ENCODE measurements around the gene ALDH2.
"Not testable (repeated sequence)": the region's sequence is repeated elsewhere in the genome, so short reads cannot be mapped to it uniquely, and the experiment has no call there.

ALDH2 gene

DNA sequence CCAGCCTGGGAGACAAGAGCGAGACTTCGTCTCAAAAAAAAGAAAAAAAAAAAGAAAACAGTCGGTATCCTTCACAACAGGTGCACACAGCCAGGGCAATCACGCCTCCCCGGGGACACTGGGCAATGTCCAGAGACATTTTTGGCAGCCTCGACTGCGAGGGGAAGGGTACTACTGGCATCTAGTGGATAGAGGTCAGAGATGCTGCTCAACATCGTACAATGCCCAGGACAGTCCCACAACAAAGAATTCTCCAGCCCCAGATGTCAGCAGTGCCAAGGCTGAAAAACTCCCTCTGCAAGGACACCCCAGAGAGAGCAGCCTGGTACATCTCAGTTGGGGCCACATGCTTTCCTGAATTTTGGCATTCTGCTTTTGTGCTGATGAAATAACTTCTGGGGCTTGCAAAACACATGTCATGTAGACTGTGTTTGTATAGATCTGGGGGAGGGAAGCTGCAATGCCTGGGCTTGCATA is 21.5 kb downstream of the ALDH2 start:
- DNase-seq (ENCODE audit: low read depth, low spot score) = no peak

DNA sequence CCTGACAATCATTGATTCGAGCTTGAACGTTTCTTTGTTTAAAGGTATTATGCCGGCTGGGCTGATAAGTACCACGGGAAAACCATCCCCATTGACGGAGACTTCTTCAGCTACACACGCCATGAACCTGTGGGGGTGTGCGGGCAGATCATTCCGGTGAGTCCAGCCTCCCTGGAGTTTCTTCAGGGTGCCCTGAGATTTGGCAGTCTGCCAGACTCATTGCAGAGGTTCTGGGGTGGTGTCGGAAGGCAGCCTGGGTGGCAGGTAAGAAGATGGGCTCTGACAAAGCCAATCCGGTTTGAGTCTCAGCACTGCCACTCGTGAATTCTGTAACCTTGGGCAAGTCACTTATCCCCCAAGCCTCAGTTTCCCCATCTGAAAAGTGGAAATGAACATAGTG is 23.0 kb downstream of the ALDH2 start:
- no peak for DNase-seq (ENCODE audit: low read depth, low spot score)

GRCh38 chr12:111791507-111791906 is 24.8 kb downstream of the ALDH2 start:
- no peak for DNase-seq (ENCODE audit: low read depth, low spot score)

DNA sequence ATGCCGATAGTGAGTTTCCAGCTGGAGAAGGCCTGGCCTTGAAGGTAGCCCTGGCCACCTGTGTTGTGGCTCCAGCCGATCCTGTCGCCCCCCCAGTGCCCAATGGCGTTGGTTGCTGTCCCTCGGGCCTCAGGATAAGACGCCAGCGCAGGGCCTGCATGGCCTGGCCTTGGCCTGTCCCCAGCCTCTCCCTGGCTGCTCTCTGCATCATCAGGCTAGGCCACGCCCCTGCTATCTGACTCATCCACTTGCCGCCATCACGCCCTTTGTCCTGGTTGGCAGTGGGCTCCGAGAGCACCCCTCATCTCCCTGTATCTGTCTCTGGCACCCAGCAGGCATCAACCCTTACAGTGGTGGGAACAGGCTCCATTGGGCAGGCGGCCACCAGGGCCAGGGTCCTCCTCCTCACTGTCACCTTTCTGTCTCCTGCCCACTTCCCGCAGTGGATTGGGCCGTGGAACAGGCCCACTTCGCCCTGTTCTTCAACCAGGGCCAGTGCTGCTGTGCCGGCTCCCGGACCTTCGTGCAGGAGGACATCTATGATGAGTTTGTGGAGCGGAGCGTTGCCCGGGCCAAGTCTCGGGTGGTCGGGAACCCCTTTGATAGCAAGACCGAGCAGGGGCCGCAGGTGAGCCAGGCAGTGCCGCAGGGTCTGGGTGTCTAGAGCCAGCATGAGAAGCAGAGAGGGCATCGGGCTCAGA is 25.6 kb downstream of the ALDH2 start:
- no peak for DNase-seq (ENCODE audit: low read depth, low spot score)

DNA sequence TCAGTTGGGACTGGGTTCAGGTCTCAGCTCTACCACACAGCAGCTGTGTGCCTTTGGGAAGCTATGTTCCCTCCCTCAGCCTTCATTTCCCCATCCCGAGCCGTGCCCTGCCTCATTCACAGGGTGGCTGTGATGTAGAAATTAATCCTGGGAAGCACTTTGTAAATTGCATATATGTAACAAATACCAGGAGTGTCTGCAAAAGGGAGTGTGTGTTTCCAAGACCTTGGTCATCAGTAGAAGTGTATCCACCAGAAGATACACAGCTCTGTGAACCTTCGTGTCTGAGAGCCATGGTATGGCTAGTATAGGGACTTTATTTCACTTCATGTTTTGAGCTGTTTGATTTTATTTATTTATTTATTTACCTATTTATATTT is 26.1 kb downstream of the ALDH2 start:
- DNase-seq (ENCODE audit: low read depth, low spot score) = no peak

- no peak for DNase-seq (ENCODE audit: low read depth, low spot score)
Observed at GRCh38 chr12:111798182-111798581, 31.4 kb downstream of the ALDH2 start.

- no peak for DNase-seq (ENCODE audit: low read depth, low spot score)
Observed at GRCh38 chr12:111799758-111800157, 33.0 kb downstream of the ALDH2 start.

DNA sequence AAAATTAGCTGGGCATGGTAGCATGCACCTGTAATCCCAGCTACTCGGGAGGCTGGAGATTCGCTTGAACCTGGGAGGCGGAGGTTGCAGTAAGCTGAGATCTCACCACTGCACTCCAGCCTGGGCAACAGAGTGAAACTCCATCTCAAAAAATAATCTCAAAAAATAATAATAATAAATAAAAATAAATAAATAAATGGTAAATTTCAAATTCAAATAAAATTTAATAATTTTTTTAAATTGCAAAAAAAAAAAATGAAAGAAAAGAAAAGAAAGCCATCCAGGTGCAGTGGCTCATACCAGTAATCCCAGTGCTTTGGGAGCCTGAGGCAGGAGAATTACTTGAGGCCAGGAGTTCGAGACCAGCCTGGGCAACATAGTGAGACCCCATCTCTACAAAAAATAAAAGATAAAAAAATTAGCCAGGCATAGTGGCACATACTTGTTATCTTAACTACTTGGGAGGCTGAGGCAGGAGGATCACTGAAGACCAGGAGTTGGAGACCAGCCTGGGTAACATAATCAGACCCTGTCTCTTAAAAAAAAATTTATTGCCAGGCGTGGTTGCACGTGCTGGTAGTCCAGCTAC is 36.4 kb downstream of the ALDH2 start:
- no peak for DNase-seq (ENCODE audit: low read depth, low spot score)

DNA sequence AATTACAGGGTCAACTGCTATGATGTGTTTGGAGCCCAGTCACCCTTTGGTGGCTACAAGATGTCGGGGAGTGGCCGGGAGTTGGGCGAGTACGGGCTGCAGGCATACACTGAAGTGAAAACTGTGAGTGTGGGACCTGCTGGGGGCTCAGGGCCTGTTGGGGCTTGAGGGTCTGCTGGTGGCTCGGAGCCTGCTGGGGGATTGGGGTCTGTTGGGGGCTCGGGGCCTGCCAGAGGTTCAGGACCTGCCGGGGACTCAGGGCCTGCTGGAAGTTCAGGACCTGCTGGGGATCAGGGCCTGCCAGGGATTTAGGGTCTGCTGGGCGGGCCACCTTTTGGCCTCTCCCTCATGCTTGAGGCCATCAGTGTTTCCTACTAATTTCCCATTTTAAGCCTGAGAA is 37.1 kb downstream of the ALDH2 start:
- no peak for DNase-seq (ENCODE audit: low read depth, low spot score)

GRCh38 chr12:111806304-111806703 is 39.6 kb downstream of the ALDH2 start:
- DNase-seq (ENCODE audit: low read depth, low spot score) = no peak

GRCh38 chr12:111807232-111807631 is 40.5 kb downstream of the ALDH2 start:
- no peak for DNase-seq (ENCODE audit: low read depth, low spot score)

DNA sequence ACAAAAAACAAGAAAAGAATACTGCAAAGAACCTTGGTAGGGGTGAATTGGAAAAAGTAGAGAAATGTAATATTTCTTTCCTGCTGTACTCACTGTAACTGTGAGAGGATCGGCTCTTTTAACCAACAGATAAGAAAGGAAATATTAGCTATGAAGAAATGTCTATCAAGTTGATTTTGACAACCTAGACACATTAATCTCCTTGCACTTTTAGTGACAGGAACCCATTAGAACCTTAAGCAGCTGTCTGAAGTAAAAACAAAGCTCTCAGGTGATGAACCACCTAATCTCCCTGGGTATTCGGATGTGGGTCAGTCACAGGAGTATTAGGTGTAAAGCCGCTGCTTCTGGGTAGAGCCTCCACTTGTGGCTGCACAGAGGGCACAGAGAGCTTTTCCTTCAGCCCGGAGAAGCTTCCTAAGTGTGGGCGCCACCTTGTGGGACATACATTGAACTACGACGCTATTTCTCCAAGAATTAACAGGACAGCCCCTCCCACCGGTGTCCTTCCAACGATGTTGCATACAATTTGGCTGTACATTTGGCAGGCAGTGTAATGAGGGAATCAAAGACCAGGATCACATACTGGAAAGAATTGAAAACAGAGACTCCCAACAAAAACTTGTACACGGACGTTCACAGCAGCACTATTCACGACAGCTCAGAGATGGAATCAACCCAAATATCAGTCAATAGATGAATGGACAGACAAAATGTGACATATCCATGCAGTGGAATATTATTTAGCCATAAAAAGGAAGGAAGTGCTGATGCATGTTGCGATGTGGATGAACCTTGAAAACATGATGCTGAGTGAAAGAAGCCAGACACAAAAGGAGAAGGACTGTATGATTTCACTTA is 46.4 kb downstream of the ALDH2 start:
- DNase-seq (ENCODE audit: low read depth, low spot score) = peak; percentile 90

GRCh38 chr12:111816065-111816615 is 49.4 kb downstream of the ALDH2 start:
- no peak for DNase-seq (ENCODE audit: low read depth, low spot score)

DNA sequence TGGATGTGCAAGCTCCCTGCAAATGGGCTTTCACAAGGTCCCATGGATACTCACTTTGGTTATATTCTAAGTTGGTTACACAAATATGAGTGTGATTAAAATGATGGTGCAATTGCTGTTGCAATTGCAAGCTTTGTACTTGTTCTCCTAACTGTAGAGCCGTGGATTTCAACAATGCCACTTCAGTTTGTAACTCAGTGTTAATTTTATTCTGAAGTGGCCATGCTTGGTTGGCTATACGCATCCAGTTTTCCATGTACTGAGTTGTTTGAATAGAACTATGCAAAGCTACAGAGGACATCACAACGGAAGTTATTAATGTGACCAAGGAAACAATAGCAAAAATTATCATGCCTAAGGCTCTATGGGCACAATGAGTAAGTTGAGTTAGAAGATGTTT is 50.2 kb downstream of the ALDH2 start:
- DNase-seq (ENCODE audit: low read depth, low spot score) = not testable (repeated sequence)

DNA sequence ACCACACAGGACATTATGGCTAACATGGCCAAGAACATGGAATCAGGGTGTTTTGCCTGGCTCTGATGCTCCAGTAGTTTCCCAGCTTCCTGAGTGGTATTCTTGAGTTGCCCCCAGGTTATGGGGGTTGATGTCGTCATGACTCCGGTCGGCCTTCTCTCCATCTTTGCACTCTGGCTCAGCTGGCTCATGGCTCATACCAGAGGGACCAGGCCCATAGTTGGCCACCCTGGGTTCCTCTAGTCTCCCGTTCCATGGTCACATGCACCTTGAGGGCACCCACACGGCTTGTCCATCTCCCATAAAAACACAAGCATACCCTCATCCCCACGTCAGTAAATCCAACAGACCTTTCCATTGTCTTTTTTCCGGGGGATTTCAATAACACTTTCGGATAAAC is 51.6 kb downstream of the ALDH2 start:
- no peak for DNase-seq (ENCODE audit: low read depth, low spot score)

DNA sequence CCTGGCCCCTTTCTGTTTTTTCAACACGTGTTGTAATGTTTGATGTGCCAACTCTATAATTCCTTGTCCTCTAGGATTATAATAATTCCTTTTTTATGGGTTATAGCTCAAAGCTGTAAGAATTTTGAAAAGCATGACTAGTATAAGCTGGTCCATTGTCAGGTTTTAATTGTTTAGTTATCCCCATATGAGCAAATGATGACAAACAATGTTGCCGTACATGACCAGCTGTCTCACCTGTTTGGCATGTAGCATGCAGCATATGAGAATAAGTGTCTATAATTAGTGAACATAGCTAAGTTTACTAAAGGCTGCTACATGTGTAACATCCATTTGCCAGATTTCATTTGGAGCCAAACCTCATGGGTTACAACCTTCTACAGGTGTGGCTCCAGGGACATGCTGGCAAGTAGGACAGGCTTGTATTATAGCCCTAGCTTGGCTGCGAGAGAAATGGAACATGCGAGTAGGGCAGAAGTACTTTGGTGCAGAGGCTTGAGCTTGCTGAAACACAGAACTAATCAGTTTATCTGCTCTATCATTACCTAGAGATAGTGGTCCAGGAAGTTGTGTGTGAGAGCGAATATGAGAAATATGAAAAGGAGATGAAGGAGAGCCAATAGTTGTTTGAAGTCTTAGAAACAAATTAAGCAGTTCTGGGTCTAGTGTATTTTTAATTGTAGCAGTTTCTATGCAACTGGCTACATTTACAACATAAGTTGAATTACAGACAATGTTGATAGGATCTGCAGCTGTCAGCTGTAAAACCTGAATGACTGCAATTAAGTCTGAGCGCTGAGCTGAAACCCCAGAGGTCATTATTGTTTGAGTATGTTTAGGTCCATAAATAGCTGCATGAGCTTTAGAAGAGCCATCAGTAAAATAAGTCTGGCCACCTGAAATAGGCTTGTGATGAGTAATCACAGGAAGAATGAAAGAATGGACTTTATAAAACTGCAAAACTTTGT is 52.7 kb downstream of the ALDH2 start:
- no peak for DNase-seq (ENCODE audit: low read depth, low spot score)

DNA sequence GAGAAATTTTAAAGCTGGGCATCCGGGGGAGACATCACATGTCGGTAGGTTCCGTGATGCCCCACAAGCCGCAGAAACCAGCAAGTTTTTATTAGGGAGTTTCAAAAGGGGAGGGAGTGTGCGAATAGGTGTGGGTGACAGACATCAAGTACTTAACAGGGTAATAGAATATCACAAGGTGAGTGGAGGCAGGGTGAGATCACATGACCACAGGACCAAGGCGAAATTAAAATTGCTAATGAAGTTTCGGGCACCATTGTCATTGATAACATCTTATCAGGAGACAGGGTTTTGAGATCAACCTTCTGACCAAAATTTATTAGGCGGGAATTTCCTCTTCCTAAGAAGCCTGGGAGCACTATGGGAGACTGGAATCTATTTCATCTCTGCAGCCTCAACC is 54.1 kb downstream of the ALDH2 start:
- DNase-seq (ENCODE audit: low read depth, low spot score) = not testable (repeated sequence)

- no peak for DNase-seq (ENCODE audit: low read depth, low spot score)
Observed at GRCh38 chr12:111822886-111823285, 56.2 kb downstream of the ALDH2 start.

- DNase-seq (ENCODE audit: low read depth, low spot score) = no peak
Observed at GRCh38 chr12:111823891-111824290, 57.2 kb downstream of the ALDH2 start.

DNA sequence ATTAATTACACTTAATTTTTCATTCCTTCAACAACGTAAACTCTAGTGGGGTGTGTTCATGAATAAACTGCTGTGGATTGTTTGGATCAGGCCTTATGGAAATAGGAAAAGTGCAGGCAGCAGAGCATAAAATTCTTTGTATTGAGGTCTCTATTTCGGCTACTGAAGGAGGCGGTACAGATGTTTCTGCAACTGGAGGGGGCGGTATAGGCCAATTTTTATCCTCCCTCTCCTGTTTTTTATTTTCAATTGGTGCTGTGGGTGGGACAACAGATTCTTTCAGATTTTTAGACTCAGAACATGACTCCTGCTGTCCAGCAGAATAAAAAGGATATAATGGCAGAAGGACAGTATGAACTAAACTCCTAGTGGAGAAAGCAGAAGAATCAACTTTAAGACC is 57.6 kb downstream of the ALDH2 start:
- not testable (repeated sequence) for DNase-seq (ENCODE audit: low read depth, low spot score)

DNA sequence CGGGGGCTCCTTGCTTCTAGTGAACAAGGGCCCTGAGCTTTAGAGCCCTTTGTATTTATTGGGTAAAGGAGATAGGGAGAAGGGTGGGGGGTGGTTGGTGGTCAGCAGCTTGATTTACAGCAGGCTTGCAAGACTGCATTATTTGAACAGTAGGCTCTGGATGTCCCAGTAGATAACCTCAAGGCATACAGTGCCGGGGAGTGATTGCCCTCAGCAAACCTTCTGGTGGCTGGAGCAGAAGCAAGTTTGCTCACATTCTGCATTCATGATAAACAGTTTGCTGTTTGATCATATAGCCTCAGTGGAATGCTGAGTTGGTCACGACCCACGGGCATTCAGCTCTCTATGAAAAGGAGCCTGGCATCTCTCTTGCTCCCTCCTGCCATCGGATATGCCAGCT is 58.8 kb downstream of the ALDH2 start:
- DNase-seq (ENCODE audit: low read depth, low spot score) = no peak
